Heart left ventricle (tissue), 13 donors: Measurements from ENCODE around the gene POLR2J3.
"Not testable (repeated sequence)": the region's sequence is repeated elsewhere in the genome, so short reads cannot be mapped to it uniquely, and the experiment has no call there.

Experiments
- POLR2A ChIP-seq, 2 donors: fragments of 450-650 bp; IDR thresholded peaks; one replicate each; pipeline ENCODE4 v1.6.1; 2017; ENCODE audit warnings: antibody characterized with exemption in 2 of 2, mild to moderate bottlenecking in 2 of 2, moderate library complexity in 2 of 2
- TF ChIP-seq, protein P1 (sequence below), 12 donors: fragments of 200-600 bp; sonication (generic) in 4 of 12; IDR thresholded peaks; one replicate each; pipeline versions ENCODE4 v1.5.0 to v1.8.0; 2018 to 2022; ENCODE audit warnings: antibody characterized with exemption in 12 of 12, mild to moderate bottlenecking in 5 of 12
- donor health status: ischemic (EF 13 %, LVEDD 7.1; RV severe dilation, severe dysfunction).
- donor health status: DM: no; HTN: yes; CAD: no.
- donor health status: DM: no; HTN: no; CAD: no.
- donor health status: ischemic (EF 25% LVEDD 6.9; RV normal size, moderate dysfunction).
- donor health status: ischemic (EF 25% LVEDD 5.7; RV mildly dilated, moderate dysfunction).
- donor health status: ischemic (EF 35%, LVEDD 5.7; RV mildly dilated, moderate dysfunction).
- donor health status: nonischemic (EF 11% LVEDD 7.7; RV severe dilation, severe dysfunction).
- donor health status: DM: yes; HTN: yes; CAD: no.
- donor health status: PGD.
- donor health status: ischemic (EF 29% LVEDD 5.4; RV normal size, mild dysfunction).
- donor health status: nonischemic (EF 23%, LVEDD 6.1; RV moderate dilation, normal function).

DNA sequence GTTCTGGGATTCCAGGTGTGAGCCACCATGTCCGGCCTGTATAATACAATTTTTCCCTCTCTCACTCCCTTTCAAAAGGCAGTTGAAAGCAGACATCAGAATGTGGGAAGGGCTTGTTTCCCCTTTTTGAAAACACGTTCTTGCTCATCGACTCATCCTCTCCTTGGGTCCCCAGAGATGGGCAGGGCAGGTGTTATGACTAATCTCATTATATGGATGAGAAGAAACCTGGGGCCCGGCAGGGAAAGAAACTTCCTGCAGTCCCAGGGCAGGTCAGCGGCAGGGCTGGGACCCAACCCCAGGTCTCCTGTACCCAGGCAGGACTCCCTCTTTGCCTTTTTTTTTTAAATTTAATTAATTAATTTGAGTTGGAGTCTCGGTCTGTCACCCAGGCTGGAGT lies 26.0 kb downstream of the POLR2J3 start:
- TF ChIP-seq, protein P1, sequence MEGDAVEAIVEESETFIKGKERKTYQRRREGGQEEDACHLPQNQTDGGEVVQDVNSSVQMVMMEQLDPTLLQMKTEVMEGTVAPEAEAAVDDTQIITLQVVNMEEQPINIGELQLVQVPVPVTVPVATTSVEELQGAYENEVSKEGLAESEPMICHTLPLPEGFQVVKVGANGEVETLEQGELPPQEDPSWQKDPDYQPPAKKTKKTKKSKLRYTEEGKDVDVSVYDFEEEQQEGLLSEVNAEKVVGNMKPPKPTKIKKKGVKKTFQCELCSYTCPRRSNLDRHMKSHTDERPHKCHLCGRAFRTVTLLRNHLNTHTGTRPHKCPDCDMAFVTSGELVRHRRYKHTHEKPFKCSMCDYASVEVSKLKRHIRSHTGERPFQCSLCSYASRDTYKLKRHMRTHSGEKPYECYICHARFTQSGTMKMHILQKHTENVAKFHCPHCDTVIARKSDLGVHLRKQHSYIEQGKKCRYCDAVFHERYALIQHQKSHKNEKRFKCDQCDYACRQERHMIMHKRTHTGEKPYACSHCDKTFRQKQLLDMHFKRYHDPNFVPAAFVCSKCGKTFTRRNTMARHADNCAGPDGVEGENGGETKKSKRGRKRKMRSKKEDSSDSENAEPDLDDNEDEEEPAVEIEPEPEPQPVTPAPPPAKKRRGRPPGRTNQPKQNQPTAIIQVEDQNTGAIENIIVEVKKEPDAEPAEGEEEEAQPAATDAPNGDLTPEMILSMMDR (IDR thresholded peaks at IDR 0.05), result not testable (repeated sequence)
- not testable (repeated sequence) for TF ChIP-seq POLR2A (IDR thresholded peaks at IDR 0.05)
